HEK293T (cell line): Measurements from ENCODE around the gene TRIM17.
A peak's percentile ranks its signal among the peaks of the same experiment; 100 is the strongest.

Source experiments
- CTCF ChIA-PET: fragments of 350-600 bp; formaldehyde crosslinking; extraction: SDS; loops from one replicate; lab custom pipeline; 2021; ENCODE audit warnings: antibody characterized with exemption, inconsistent platforms; lab: Yijun Ruan, JAX
- POLR2A ChIA-PET: fragments of 350-600 bp; formaldehyde crosslinking; extraction: SDS; loops from one replicate; lab custom pipeline; 2020; ENCODE audit warnings: antibody characterized with exemption, inconsistent platforms; lab: Yijun Ruan, JAX
- DNase-seq: peaks from one replicate; pipeline ENCODE4 v3.0.0; 2012; ENCODE audit warnings: mixed read lengths; ENCODE audit errors: extremely low spot score
- ARNT ChIP-seq: fragments of 450-650 bp; IDR thresholded peaks from 2 replicates; pipeline ENCODE4 v1.6.1; 2017; ENCODE audit warnings: mild to moderate bottlenecking
- BHLHE40 ChIP-seq: fragments of 450-650 bp; IDR thresholded peaks from 2 replicates; pipeline ENCODE4 v1.6.1; 2016; ENCODE audit warnings: mild to moderate bottlenecking, moderate library complexity, borderline replicate concordance
- CTBP1 ChIP-seq: fragments of 450-650 bp; IDR thresholded peaks from 2 replicates; pipeline ENCODE4 v1.6.1; 2016; ENCODE audit warnings: borderline replicate concordance
- ELF4 ChIP-seq: fragments of 450-650 bp; IDR thresholded peaks from 2 replicates; pipeline ENCODE4 v1.6.1; 2017; ENCODE audit warnings: antibody characterized with exemption
- FOXA1 ChIP-seq: fragments of 450-650 bp; IDR thresholded peaks from 2 replicates; pipeline ENCODE4 v1.6.1; 2016; ENCODE audit warnings: mild to moderate bottlenecking
- FOXK2 ChIP-seq: fragments of 450-650 bp; IDR thresholded peaks from 2 replicates; pipeline ENCODE4 v1.6.1; 2016; ENCODE audit warnings: mild to moderate bottlenecking
- FOXM1 ChIP-seq: fragments of 450-650 bp; IDR thresholded peaks from 2 replicates; pipeline ENCODE4 v1.6.1; 2017; ENCODE audit warnings: mild to moderate bottlenecking, borderline replicate concordance
- HDGF ChIP-seq: fragments of 450-650 bp; IDR thresholded peaks from 2 replicates; pipeline ENCODE4 v1.6.1; 2017; ENCODE audit warnings: antibody characterized with exemption, borderline replicate concordance
- L3MBTL2 ChIP-seq: fragments of 450-650 bp; conservative IDR thresholded peaks from 2 replicates; pipeline ENCODE4 v1.6.1; 2016; ENCODE audit warnings: mild to moderate bottlenecking
- LEF1 ChIP-seq: fragments of 450-650 bp; IDR thresholded peaks from 2 replicates; pipeline ENCODE4 v1.6.1; 2017; ENCODE audit warnings: mild to moderate bottlenecking, borderline replicate concordance
- NFRKB ChIP-seq: fragments of 450-650 bp; IDR thresholded peaks from 2 replicates; pipeline ENCODE4 v1.6.1; 2016; ENCODE audit warnings: mild to moderate bottlenecking, moderate library complexity
- SP1 ChIP-seq: fragments of 450-650 bp; IDR thresholded peaks from 2 replicates; pipeline ENCODE4 v1.6.1; 2017
- SUZ12 ChIP-seq: fragments of 450-650 bp; IDR thresholded peaks from 2 replicates; pipeline ENCODE4 v1.6.1; 2016; ENCODE audit warnings: mild to moderate bottlenecking
- TARDBP ChIP-seq: fragments of 450-650 bp; IDR thresholded peaks from 2 replicates; pipeline ENCODE4 v1.6.1; 2016
- ZNF384 ChIP-seq: fragments of 450-650 bp; IDR thresholded peaks from 2 replicates; pipeline ENCODE4 v1.6.1; 2016
- TF ChIP-seq, protein P1 (sequence below): fragments of 450-650 bp; IDR thresholded peaks from 2 replicates; pipeline ENCODE4 v1.6.1; 2016

The TRIM17 gene

DNA sequence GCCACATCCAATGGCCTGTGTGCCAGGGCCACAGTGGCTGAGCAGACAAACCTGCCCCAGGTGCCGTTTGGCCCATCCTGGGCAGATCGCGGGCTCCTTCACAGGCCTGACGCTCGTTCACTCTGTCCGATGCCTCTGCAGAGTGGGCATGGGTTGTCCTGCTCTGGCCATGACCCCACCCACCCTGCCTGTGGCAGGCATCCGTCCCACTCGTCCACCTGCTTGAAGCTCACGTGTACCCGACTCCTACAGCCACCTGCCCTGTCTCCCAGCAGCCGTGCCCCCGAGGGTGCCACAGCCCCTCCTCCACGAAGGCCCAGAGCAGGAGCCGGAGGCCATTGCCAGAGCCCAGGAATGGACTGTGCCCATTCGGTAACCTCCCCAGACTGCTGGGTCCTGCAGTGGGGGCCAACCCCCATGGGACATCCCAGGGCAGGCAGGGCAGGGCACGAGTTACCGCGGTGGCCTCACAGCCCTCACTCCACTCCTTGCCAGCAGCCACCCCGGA lies 51.9 kb downstream of the TRIM17 start:
- DNase-seq: no peak
- ChIA-PET POLR2A (no interaction called here), CTCF (no interaction called here)
- no peak for TF ChIP-seq TARDBP
- TF ChIP-seq HDGF: no peak
- TF ChIP-seq, protein P1, sequence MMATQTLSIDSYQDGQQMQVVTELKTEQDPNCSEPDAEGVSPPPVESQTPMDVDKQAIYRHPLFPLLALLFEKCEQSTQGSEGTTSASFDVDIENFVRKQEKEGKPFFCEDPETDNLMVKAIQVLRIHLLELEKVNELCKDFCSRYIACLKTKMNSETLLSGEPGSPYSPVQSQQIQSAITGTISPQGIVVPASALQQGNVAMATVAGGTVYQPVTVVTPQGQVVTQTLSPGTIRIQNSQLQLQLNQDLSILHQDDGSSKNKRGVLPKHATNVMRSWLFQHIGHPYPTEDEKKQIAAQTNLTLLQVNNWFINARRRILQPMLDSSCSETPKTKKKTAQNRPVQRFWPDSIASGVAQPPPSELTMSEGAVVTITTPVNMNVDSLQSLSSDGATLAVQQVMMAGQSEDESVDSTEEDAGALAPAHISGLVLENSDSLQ: no peak
- TF ChIP-seq SUZ12: no peak
- TF ChIP-seq FOXK2: no peak
- TF ChIP-seq ARNT: no peak
- TF ChIP-seq ZNF384: no peak
- TF ChIP-seq CTBP1: no peak

DNA sequence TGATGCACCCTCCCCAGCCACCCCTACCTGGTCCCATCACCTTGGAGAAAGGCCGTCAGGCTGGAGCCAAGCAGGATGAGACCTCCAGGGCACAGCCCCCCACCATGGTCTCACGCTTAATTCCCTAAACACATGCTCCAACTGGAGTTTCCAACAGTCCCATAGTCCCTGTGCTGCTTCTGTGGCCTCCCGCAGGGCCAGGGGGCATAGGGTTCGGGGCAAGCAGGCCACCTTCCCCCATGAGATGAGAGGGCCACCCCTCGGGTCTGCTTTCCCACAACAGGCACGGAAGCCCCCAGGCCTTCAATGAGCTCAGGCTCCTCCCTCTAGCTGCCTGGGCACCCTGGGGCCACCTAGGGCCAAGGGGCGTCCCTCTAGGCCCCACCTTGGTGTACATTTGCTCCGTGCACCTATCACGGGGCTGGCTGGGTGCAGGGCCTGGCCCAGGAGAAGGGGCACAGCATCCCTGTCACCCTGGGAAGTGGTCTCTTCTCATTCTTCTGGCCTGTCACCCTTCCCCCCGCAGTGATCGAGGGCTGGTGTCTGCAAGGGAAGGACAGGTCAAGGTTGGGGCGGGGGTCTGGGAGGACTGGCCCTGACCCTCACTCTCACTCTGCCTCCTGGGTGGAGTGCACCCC lies 52.5 kb downstream of the TRIM17 start:
- no peak for DNase-seq
- CTCF ChIA-PET: no interaction called here
- TF ChIP-seq SUZ12 (no peak), FOXA1 (no peak), SP1 (no peak), NFRKB (no peak), LEF1 (no peak), BHLHE40 (no peak), FOXM1 (no peak), HDGF (no peak), ARNT (no peak), L3MBTL2 (no peak), CTBP1 (no peak), ZNF384 (no peak), TARDBP (no peak), ELF4 (no peak), FOXK2 (no peak)
- TF ChIP-seq, protein P1: no peak
- POLR2A ChIA-PET: no interaction called here

DNA sequence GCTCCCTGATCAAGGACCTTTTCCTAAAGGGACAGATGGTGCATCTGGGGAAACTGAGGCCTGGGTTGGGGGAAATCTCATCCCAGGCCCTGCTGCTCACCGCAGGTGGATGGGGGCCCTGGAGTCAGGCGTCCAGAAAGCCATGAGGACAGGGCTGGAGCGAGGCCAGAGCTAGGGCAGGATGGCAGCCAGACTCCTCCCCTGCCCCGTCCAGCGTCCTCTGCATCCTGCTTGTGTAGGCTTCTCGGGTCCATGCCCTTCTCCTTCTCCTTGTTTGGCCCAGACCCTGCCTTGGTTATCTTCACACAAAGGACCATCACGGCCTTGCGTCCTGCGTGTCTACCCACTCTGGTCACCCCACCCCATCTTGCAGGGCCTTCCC lies 53.0 kb downstream of the TRIM17 start:
- ChIA-PET POLR2A (no interaction called here), CTCF (no interaction called here)
- DNase-seq: no peak
- no peak for TF ChIP-seq SP1
- TF ChIP-seq TARDBP: no peak
- TF ChIP-seq ELF4: no peak
- TF ChIP-seq FOXM1: no peak
- TF ChIP-seq LEF1: no peak
- no peak for TF ChIP-seq L3MBTL2
- no peak for TF ChIP-seq ZNF384
- no peak for TF ChIP-seq CTBP1
- TF ChIP-seq ARNT: no peak
- TF ChIP-seq HDGF: no peak
- no peak for TF ChIP-seq NFRKB
- TF ChIP-seq SUZ12: no peak
- TF ChIP-seq, protein P1: no peak
- TF ChIP-seq BHLHE40: no peak
- no peak for TF ChIP-seq FOXK2
- no peak for TF ChIP-seq FOXA1

DNA sequence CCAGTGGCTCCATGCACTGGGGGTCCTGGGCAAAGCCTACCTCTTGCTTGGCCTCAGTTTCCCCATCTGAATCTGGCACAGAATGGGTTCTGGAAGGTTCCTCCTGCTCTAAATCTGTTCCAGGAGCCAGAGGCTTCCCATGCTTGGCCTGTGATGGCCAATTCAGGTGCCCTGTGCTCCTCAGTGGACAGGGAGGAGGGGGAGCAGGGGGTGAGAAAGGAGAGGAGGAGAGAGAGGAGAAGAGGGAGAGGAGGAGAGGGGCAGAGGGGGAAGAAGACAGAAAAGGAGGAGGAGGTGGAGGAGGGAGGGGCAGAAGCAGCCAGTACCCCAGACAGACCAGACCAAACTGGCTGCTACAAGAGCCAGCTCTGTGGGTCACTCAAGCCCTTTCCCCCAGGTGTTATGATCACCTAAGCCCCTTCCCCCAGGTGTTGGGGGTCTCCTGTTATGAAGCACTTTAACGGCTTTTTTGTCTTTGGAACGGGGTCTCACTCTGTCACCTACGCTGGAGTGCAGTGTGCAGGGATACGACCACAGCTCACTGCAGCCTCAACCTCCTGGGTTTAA lies 53.7 kb downstream of the TRIM17 start:
- ChIA-PET POLR2A (no interaction called here), CTCF (no interaction called here)
- DNase-seq: no peak
- TF ChIP-seq ARNT: no peak
- TF ChIP-seq LEF1: no peak
- TF ChIP-seq, protein P1: no peak
- no peak for TF ChIP-seq NFRKB
- TF ChIP-seq BHLHE40: no peak

DNA sequence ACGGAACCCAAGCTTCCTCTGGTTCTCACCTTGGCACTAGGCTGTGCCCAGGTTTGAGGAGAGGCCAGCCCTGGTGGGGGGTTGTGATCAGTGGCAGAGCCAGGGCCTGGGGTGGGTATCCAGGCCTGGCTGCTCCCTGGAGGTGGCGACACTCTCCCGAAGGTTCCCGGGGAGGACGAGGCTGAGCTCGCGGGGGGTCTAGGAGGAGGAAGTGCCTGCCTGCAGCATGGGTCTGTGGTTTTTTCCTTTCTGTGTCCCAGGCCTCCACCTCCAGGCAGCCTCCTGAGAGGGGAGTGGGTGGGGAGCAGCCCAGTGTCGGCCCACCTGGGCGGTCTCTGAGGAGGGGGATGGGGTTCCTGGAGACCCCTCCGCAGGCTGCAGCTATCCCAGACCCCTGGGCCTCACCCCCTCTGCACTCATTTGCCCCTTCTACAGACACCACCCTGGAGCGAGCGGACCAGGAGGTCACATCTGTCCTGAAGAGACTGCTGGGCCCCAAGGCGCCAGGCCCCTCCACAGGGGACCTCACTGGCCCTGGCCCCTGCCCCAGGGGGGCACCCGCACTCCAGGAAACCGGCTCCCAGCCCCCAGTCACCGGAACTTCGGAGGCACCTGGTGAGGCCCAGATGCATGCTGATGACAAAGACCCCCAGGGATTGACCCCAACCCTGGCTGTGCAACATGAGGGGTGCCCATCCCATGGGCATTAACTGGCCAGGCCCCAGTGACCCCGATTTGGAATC lies 54.3 kb downstream of the TRIM17 start:
- no peak for DNase-seq
- CTCF ChIA-PET: no interaction called here
- POLR2A ChIA-PET: no interaction called here
- TF ChIP-seq LEF1 (no peak), NFRKB (no peak), SUZ12 (no peak), ARNT (0 out of 2 replicates have a peak, but pooled peaks have one; percentile 17), FOXA1 (no peak)
